GM08714 (cell line): Measurements from ENCODE around the gene CD8B.

Source experiments
- H3K4me3 ChIP-seq: fragments of 200-500 bp; sonication (Bioruptor generic); 2 replicates; pipeline ENCODE4 v1.5.1; 2014; ENCODE audit warnings: mild to moderate bottlenecking, low read length, inconsistent platforms
- ZNF274 ChIP-seq: IDR thresholded peaks from 2 replicates; pipeline ENCODE4 v1.6.1; 2012; ENCODE audit warnings: mild to moderate bottlenecking, low read depth, low read length

Gene CD8B

DNA sequence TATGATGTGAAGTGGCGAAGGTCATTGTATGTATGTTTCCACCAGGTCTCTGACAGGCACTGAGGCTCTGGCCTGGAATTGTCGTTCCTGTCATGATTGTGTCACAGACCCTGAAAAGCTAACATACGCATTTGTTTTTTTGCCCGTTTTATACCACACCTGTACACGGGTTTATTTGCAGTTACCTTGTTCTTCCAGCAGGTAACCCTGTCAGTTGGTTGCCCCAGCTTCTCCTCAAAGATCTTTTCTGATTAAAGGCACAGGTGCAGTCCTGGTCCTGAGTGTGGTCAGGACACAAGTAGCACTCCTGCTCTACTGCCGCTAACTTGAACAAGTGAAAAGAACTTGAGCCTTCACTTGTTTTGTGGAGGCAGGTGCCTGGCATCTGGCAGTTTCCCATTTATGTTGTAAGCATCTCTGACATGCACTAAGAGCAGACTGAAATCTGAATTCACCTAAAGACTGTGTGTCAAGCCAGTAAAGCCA is 90.8 kb downstream of the CD8B start:
- no peak overlapping the region for H3K4me3 ChIP-seq
- TF ChIP-seq ZNF274 = no peak

DNA sequence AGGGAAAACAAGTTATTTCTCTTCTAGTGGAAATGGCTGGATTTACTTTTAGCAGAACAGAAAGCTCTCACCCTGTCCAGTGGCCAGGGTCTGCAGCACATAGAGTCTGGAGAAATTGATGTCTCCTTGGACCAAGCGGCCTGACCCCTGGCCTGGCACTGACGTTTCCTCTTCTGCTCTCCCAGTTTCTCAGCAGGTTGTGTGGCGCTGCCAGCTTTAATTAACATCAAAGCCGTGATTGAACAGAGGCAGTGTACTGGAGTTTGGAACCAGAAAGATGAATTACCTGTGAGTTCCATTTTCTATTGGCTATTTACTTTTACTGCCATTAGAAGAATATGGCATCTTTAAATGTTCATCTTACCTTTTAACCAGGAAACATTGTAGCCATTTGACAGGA is 91.8 kb downstream of the CD8B start:
- no peak for TF ChIP-seq ZNF274
- no peak overlapping the region for H3K4me3 ChIP-seq

DNA sequence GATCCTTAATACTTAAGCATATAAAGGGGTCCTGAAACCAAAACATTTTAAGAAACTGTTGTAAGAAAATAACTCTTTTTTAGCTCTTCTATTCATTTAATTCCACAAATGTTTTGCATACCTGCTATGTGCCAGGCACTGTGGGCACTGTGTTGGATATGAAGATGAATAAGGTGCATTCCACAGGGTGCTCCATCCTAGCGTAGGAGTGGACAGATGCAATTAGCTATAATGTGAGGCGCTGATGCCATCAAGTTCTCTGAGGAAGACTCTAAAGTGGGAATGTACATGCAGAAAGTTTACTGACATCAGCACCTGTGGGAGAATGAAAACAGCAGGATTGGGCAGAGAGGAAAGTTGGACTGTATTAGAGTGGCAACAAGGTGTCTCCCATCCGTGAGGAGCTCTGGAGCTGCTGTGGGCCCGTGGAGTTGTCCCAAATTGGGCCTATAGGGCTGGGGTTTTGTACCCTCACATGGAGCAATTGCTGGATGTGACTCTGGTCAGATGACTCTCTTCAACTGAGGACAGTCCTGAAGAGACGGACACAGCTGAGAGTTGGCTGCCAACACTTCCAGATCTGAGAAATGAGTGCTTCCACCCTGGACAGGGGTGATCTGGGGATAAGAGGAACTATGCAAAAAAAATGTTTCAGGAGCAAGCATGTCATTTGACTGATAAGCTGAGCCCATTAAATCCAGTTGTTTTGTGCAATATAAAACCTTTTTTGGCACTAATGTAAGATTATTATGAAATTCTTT is 93.3 kb downstream of the CD8B start:
- TF ChIP-seq ZNF274 = no peak
- H3K4me3 ChIP-seq = no peak overlapping the region
